Coronary artery (tissue), 2 donors: ENCODE results near the gene FST.

Source experiments
- DNase-seq: peaks from one replicate; pipeline ENCODE4 v3.0.0-alpha.2; 2017; ENCODE audit warnings: low spot score
- H3K27ac ChIP-seq, 2 donors: fragments of 200-600 bp; sonication (generic); one replicate each; pipeline ENCODE4 v1.5.1; 2016 to 2019
- H3K4me3 ChIP-seq: fragments of 200-600 bp; sonication (generic); 2 replicates; pipeline ENCODE4 v1.5.1; 2016; ENCODE audit warnings: mild to moderate bottlenecking, moderate library complexity
- CTCF ChIP-seq: fragments of 200-600 bp; sonication (generic); IDR thresholded peaks from one replicate; pipeline ENCODE4 v1.5.1; 2019; ENCODE audit warnings: antibody characterized with exemption

The FST gene

GRCh38 chr5:53515988-53516387, 35.6 kb downstream of the FST start:
- Histone ChIP-seq H3K4me3 (no peak overlapping the region), H3K27ac (no peak overlapping the region)
- no peak for DNase-seq
- TF ChIP-seq CTCF = no peak

GRCh38 chr5:53520813-53521212, 40.4 kb downstream of the FST start:
- TF ChIP-seq CTCF = no peak
- DNase-seq = no peak
- no peak overlapping the region for H3K27ac ChIP-seq
- H3K4me3 ChIP-seq = no peak overlapping the region
